GM21786 (cell line): ENCODE results near the gene PRKCE.

ENCODE experiments used
- ATAC-seq: cut with Tn5 transposase; IDR thresholded peaks from one replicate; pipeline ENCODE4 v1.9.1; 2021; ENCODE audit not compliant: unreplicated experiment

Gene PRKCE

GRCh38 chr2:45830322-45830721 lies 178.8 kb downstream of the PRKCE start:
- ATAC-seq = no peak

- ATAC-seq = peak; percentile 28
These were observed 182.0 kb downstream of the PRKCE start for GRCh38 chr2:45833301-45833967.

- ATAC-seq = peak; percentile 75
These were observed 182.5 kb downstream of the PRKCE start for GRCh38 chr2:45833968-45834344.

- no peak for ATAC-seq
These were observed 182.9 kb downstream of the PRKCE start for GRCh38 chr2:45834372-45834771.

- ATAC-seq = no peak
These were observed 183.4 kb downstream of the PRKCE start for GRCh38 chr2:45834858-45835257.

GRCh38 chr2:45836316-45836715 lies 184.8 kb downstream of the PRKCE start:
- ATAC-seq = no peak

- no peak for ATAC-seq
These were observed 185.3 kb downstream of the PRKCE start for GRCh38 chr2:45836740-45837139.

- no peak for ATAC-seq
These were observed 186.4 kb downstream of the PRKCE start for GRCh38 chr2:45837812-45838341.

- no peak for ATAC-seq
These were observed 188.2 kb downstream of the PRKCE start for GRCh38 chr2:45839508-45840251.

GRCh38 chr2:45840481-45840880 lies 189.0 kb downstream of the PRKCE start:
- no peak for ATAC-seq

GRCh38 chr2:45841752-45842407 lies 190.4 kb downstream of the PRKCE start:
- ATAC-seq = no peak

GRCh38 chr2:45843136-45843535 lies 191.7 kb downstream of the PRKCE start:
- peak; percentile 43 for ATAC-seq

- ATAC-seq = peak; percentile 36
These were observed 193.5 kb downstream of the PRKCE start for GRCh38 chr2:45844796-45845457.

- ATAC-seq = no peak
These were observed 194.1 kb downstream of the PRKCE start for GRCh38 chr2:45845566-45845965.

GRCh38 chr2:45849491-45850283 lies 198.2 kb downstream of the PRKCE start:
- ATAC-seq = peak; percentile 54

- ATAC-seq = no peak
These were observed 199.1 kb downstream of the PRKCE start for GRCh38 chr2:45850558-45850957.

GRCh38 chr2:45851111-45851510 lies 199.6 kb downstream of the PRKCE start:
- ATAC-seq = no peak

- ATAC-seq = no peak
These were observed 200.3 kb downstream of the PRKCE start for GRCh38 chr2:45851576-45852304.

GRCh38 chr2:45852450-45853150 lies 201.1 kb downstream of the PRKCE start:
- ATAC-seq = peak; percentile 82
